Suprapubic skin (tissue), 4 donors: Measurements from ENCODE around the gene MAP3K13.

Experiments used
- CTCF ChIP-seq, 2 donors: fragments of 200-600 bp in 1 of 2; fragments of 450-650 bp in 1 of 2; sonication (generic) in 1 of 2; IDR thresholded peaks; one replicate each; pipeline ENCODE4 v1.5.1; 2016 to 2019; ENCODE audit warnings: antibody characterized with exemption in 2 of 2, mild to moderate bottlenecking in 1 of 2, moderate library complexity in 1 of 2
- POLR2A ChIP-seq, 2 donors: fragments of 450-650 bp; IDR thresholded peaks; one replicate each; pipeline ENCODE4 v1.6.1; 2017; ENCODE audit warnings: antibody characterized with exemption in 2 of 2, mild to moderate bottlenecking in 2 of 2, moderate library complexity in 2 of 2
- POLR2AphosphoS5 ChIP-seq, 3 donors: sonication (generic); formaldehyde crosslinking; IDR thresholded peaks; one replicate each; pipeline ENCODE4 v1.6.1; 2017; ENCODE audit warnings: antibody characterized with exemption in 3 of 3

DNA sequence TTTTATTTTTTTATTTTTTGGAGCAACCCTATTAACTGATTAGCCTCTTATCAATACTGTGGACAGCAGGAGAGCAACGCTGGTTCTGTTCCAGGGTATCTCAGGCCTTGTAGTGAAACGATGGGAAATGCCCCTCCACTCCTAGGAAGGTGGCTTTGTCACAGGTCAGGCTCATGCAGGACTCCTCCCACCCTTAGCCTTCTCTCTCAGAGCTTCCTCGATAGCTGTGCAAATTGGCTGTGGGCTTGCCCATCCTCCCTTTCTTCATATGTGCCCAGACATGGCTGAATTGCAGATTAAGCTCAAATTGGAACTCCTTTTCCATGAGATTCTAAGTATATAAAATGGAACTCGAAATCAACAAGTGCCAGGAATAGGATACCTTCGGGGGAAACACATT, 97.4 kb downstream of the MAP3K13 start:
- no peak for TF ChIP-seq CTCF (IDR thresholded peaks at IDR 0.05)
- no peak for TF ChIP-seq POLR2A (IDR thresholded peaks at IDR 0.05)
- no peak for TF ChIP-seq POLR2AphosphoS5 (IDR thresholded peaks at IDR 0.05)
